ENCODE measurements around the gene RIPPLY1. TPM values are rescaled to one million over a fixed set of nuclear protein-coding genes. Genes with fewer than 3 reads are reported as not detected.

Gene RIPPLY1
- total RNA-seq, 1 experiment from 2014 or later = not detected

DNA sequence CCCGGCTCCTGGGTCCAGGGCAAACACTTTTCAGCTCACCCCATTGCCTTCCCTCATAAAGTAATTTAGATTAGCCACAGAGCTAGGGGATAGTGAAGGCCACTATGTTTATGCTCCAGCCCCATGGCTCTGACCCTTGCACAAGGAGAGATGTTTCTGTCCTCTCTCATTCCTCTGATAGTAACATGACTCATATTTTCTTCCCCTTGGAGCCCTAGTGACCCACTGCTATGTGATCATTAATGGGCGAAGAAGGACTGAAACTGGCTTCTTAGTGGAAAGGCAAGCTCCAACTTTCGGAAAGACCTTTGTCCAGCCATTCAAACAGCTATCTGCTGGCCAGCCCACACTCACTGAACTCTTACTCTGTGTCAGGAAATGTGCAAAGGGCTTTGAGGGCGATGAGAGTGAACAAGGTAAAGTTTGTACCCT, 29.4 kb upstream of the RIPPLY1 start:
- POLR2A ChIA-PET = interaction anchor here (0.7 to 1.1 kb wide), 2 partner anchors 29 to 67 kb away, joined by 3 to 4 read pairs; partner anchors contain the start of gene MORC4
- H3K4me1 ChIP-seq = peaks cover 61% of the 10 kb centered on the region
- BruUV-seq (replicated peaks) = TSS peak; percentile 29
- peak; percentile 42 to 77 for DNase-seq
- TF ChIP-seq, protein P1, sequence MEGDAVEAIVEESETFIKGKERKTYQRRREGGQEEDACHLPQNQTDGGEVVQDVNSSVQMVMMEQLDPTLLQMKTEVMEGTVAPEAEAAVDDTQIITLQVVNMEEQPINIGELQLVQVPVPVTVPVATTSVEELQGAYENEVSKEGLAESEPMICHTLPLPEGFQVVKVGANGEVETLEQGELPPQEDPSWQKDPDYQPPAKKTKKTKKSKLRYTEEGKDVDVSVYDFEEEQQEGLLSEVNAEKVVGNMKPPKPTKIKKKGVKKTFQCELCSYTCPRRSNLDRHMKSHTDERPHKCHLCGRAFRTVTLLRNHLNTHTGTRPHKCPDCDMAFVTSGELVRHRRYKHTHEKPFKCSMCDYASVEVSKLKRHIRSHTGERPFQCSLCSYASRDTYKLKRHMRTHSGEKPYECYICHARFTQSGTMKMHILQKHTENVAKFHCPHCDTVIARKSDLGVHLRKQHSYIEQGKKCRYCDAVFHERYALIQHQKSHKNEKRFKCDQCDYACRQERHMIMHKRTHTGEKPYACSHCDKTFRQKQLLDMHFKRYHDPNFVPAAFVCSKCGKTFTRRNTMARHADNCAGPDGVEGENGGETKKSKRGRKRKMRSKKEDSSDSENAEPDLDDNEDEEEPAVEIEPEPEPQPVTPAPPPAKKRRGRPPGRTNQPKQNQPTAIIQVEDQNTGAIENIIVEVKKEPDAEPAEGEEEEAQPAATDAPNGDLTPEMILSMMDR (IDR thresholded peaks at IDR 0.05; ENCODE audit: insufficient read depth in 1 of 2, low read depth in 1 of 2, low read length in 1 of 2, severe bottlenecking in 1 of 2, unreplicated experiment in 1 of 2) = no peak
- peaks cover 10% of the 10 kb centered on the region for H3K4me1 Mint-ChIP-seq (ENCODE audit: low read depth, unreplicated experiment)
- no peaks in the 10 kb centered on the region for H3K9me3 ChIP-seq
- H3K27ac Mint-ChIP-seq (ENCODE audit: unreplicated experiment) = peak overlapping the region; percentile 84
- H3K4me3 ChIP-seq (ENCODE audit: low read depth, low read length) = no peak overlapping the region
- CTCF ChIA-PET = interaction anchor here (2.1 to 2.4 kb wide), 3 partner anchors 27 to 34 kb away, joined by 8 to 13 read pairs (median 10); no protein-coding TSS in a partner anchor
- H3K27me3 ChIP-seq (replicated peaks; ENCODE audit: control insufficient read depth, insufficient read depth, low read length) = no peaks in the 10 kb centered on the region
- H3K36me3 ChIP-seq (ENCODE audit: control insufficient read depth, insufficient read depth, low read length) = peaks cover under 1% of the 10 kb centered on the region; the same call in 1 of the 2 replicates
- no peaks in the 10 kb centered on the region for H3K27me3 Mint-ChIP-seq (ENCODE audit: insufficient read depth, unreplicated experiment)
- H3K4me3 Mint-ChIP-seq (ENCODE audit: unreplicated experiment) = peak overlapping the region; percentile 50
- no peaks in the 10 kb centered on the region for H3K9me3 Mint-ChIP-seq (ENCODE audit: unreplicated experiment)
- intact Hi-C loops (cut with micrococcal nuclease; ENCODE audit: unreplicated experiment) = loop anchor here (1.0 kb wide), 1 partner anchor 30 kb away; no protein-coding TSS in a partner anchor
- peaks cover 24% of the 10 kb centered on the region for H3K36me3 Mint-ChIP-seq (ENCODE audit: insufficient read depth, unreplicated experiment)

DNA sequence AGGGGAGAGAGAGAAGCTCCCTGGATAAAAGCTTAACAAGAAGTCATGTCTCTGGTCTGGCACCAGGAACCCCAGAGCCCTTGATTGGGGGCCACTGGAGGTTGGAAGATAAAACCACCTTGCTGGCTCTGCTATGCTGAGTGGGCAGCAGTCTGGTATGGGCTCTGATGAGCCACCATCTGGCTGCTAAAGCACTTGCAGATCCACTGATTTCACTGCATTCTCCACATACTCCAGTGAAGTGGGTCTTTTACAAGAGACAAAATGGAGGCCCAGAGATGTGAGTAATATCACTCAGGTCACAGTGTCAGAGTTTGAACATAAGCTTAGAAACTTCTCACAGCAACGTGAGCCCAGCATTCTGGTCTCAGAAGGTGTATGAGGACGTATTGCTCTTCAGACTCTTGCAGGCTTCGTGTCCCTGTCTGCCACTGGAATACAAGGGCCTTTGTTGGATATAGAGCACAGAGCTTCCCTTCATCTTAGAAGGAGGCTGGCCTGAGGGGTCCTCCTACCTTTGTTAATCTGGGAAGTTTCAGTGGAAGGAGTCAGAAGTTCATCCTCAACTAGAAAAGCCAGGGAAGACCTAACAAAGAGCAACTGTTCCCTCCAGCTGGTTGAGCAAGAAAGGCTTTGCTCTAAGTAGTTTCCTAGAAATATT, 28.8 kb upstream of the RIPPLY1 start:
- ChIA-PET POLR2A (interaction anchor here (0.7 to 1.1 kb wide), 2 partner anchors 28 to 68 kb away, joined by 3 to 4 read pairs; partner anchors contain the start of gene MORC4), CTCF (interaction anchor here (2.1 to 2.4 kb wide), 3 partner anchors 28 to 33 kb away, joined by 8 to 13 read pairs (median 10); no protein-coding TSS in a partner anchor)
- Mint-ChIP-seq H3K36me3 (ENCODE audit: insufficient read depth, unreplicated experiment) (peaks cover 24% of the 10 kb centered on the region), H3K27me3 (ENCODE audit: insufficient read depth, unreplicated experiment) (no peaks in the 10 kb centered on the region), H3K4me3 (ENCODE audit: unreplicated experiment) (peak overlapping the region; percentile 37), H3K4me1 (ENCODE audit: low read depth, unreplicated experiment) (peaks cover 10% of the 10 kb centered on the region), H3K27ac (ENCODE audit: unreplicated experiment) (peak overlapping the region; percentile 84), H3K9me3 (ENCODE audit: unreplicated experiment) (no peaks in the 10 kb centered on the region)
- Histone ChIP-seq H3K4me1 (peaks cover 67% of the 10 kb centered on the region), H3K27me3 (replicated peaks; ENCODE audit: control insufficient read depth, insufficient read depth, low read length) (no peaks in the 10 kb centered on the region), H3K9me3 (no peaks in the 10 kb centered on the region), H3K36me3 (ENCODE audit: control insufficient read depth, insufficient read depth, low read length) (no peaks in the 10 kb centered on the region), H3K4me3 (ENCODE audit: low read depth, low read length) (no peak overlapping the region)
- peak in 1 of 2 experiments; percentile 38 for DNase-seq
- intact Hi-C loops (cut with micrococcal nuclease; ENCODE audit: unreplicated experiment) = loop anchor here (1.0 kb wide), 1 partner anchor 30 kb away; no protein-coding TSS in a partner anchor
- TF ChIP-seq, protein P1 (IDR thresholded peaks at IDR 0.05; ENCODE audit: insufficient read depth in 1 of 2, low read depth in 1 of 2, low read length in 1 of 2, severe bottlenecking in 1 of 2, unreplicated experiment in 1 of 2) = no peak
- BruUV-seq (replicated peaks) = no TSS peak

DNA sequence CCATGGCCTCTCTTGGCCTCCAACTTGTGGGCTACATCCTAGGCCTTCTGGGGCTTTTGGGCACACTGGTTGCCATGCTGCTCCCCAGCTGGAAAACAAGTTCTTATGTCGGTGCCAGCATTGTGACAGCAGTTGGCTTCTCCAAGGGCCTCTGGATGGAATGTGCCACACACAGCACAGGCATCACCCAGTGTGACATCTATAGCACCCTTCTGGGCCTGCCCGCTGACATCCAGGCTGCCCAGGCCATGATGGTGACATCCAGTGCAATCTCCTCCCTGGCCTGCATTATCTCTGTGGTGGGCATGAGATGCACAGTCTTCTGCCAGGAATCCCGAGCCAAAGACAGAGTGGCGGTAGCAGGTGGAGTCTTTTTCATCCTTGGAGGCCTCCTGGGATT, 25.1 kb upstream of the RIPPLY1 start:
- H3K4me3 Mint-ChIP-seq (ENCODE audit: unreplicated experiment) = no peak overlapping the region
- H3K27me3 Mint-ChIP-seq (ENCODE audit: insufficient read depth, unreplicated experiment) = no peaks in the 10 kb centered on the region
- H3K27me3 ChIP-seq (replicated peaks; ENCODE audit: control insufficient read depth, insufficient read depth, low read length) = no peaks in the 10 kb centered on the region
- CTCF ChIA-PET = interaction anchor here (0.6 to 0.8 kb wide), 2 partner anchors 29 to 557 kb away, joined by 3 to 4 read pairs; no protein-coding TSS in a partner anchor
- no peak for DNase-seq
- peaks cover 50% of the 10 kb centered on the region for H3K4me1 ChIP-seq
- intact Hi-C loops (cut with micrococcal nuclease; ENCODE audit: unreplicated experiment) = no loop called here
- POLR2A ChIA-PET = no interaction called here
- no peaks in the 10 kb centered on the region for H3K36me3 ChIP-seq (ENCODE audit: control insufficient read depth, insufficient read depth, low read length)
- H3K4me3 ChIP-seq (ENCODE audit: low read depth, low read length) = no peak overlapping the region
- H3K4me1 Mint-ChIP-seq (ENCODE audit: low read depth, unreplicated experiment) = peaks cover 10% of the 10 kb centered on the region
- TF ChIP-seq, protein P1 (IDR thresholded peaks at IDR 0.05; ENCODE audit: insufficient read depth in 1 of 2, low read depth in 1 of 2, low read length in 1 of 2, severe bottlenecking in 1 of 2, unreplicated experiment in 1 of 2) = no peak
- no peaks in the 10 kb centered on the region for H3K9me3 Mint-ChIP-seq (ENCODE audit: unreplicated experiment)
- H3K36me3 Mint-ChIP-seq (ENCODE audit: insufficient read depth, unreplicated experiment) = peaks cover 18% of the 10 kb centered on the region
- H3K27ac Mint-ChIP-seq (ENCODE audit: unreplicated experiment) = no peak overlapping the region
- H3K9me3 ChIP-seq = no peaks in the 10 kb centered on the region
- TSS peak; percentile 27 for BruUV-seq (replicated peaks)
